Muscle layer of duodenum (tissue), 2 donors: ENCODE results near the gene ACIN1.
A peak's percentile ranks its signal among the peaks of the same experiment; 100 is the strongest.

Source experiments
- H3K27ac ChIP-seq: one replicate; pipeline ENCODE4 v1.7.0; 2013; ENCODE audit warnings: mild to moderate bottlenecking, low read length
- H3K27me3 ChIP-seq: one replicate; pipeline ENCODE4 v1.7.0; 2013; ENCODE audit warnings: low read depth, mild to moderate bottlenecking, control low read depth, low read length
- H3K36me3 ChIP-seq, 2 donors: one replicate each; pipeline ENCODE4 v1.7.0; 2013; ENCODE audit warnings: low read length in 2 of 2, control low read depth in 1 of 2, mild to moderate bottlenecking in 1 of 2; ENCODE audit not compliant: insufficient read depth in 2 of 2, control insufficient read depth in 1 of 2
- H3K4me1 ChIP-seq, 2 donors: one replicate each; pipeline ENCODE4 v1.7.0; 2013; ENCODE audit warnings: low read length in 2 of 2, mild to moderate bottlenecking in 2 of 2, control low read depth in 1 of 2, moderate library complexity in 1 of 2; ENCODE audit not compliant: insufficient read depth in 2 of 2, control insufficient read depth in 1 of 2
- H3K4me3 ChIP-seq, 2 donors: one replicate each; pipeline ENCODE4 v1.7.0; 2013; ENCODE audit warnings: low read length in 2 of 2, low read depth in 1 of 2, mild to moderate bottlenecking in 1 of 2
- H3K9me3 ChIP-seq, 2 donors: one replicate each; pipeline ENCODE4 v1.7.0; 2013; ENCODE audit warnings: low read length in 2 of 2, control low read depth in 1 of 2, mild to moderate bottlenecking in 1 of 2; ENCODE audit not compliant: control insufficient read depth in 1 of 2
- donor health status: healthy.

ACIN1 gene

GRCh38 chr14:23122086-23122485 is 27.1 kb upstream of the ACIN1 start:
- no peaks in the 10 kb centered on the region for H3K9me3 ChIP-seq
- no peaks in the 10 kb centered on the region for H3K27me3 ChIP-seq
- H3K4me1 ChIP-seq = peaks cover 2 to 7% of the 10 kb centered on the region in 2 donors
- no peak overlapping the region for H3K4me3 ChIP-seq
- no peak overlapping the region for H3K27ac ChIP-seq
- no peaks in the 10 kb centered on the region for H3K36me3 ChIP-seq

- Histone ChIP-seq H3K36me3 (no peaks in the 10 kb centered on the region), H3K9me3 (no peaks in the 10 kb centered on the region), H3K27ac (peak overlapping the region; percentile 19), H3K27me3 (no peaks in the 10 kb centered on the region), H3K4me3 (no peak overlapping the region), H3K4me1 (peaks cover 2 to 7% of the 10 kb centered on the region in 2 donors)
These were observed 26.4 kb upstream of the ACIN1 start for GRCh38 chr14:23121361-23121771.

DNA sequence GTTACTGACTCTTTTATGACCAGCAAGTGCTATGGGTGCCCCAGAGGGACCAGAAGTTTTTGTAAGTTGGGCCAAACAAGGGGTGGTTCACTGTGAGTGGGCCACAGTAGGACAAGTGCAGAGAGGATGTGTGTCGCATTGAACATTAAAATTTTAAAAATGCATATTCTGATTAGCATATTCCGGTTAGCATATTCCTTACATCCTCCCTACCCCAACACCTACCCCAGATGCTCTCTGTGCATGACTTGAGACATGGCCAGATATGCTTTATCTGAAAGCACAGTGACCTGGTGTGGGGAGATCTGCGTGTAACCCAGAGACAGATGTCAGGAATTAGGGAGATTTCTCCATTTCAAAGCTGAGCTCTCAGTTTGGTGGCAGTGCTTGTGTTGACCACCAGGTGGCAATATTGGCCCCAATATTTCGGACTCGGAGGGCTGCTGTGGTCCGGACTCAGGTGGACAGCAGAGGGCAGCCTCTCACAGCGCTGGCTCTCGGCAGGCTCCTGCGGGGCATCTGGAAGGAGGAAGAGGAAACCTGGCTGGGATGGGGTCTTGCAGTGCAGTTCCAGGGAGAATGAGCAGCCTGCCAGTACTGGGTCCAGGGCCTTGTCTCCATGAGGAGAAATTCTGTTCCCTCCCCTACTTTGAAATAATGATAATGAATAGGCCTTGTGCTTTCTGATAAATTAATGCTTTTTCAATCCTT is 25.8 kb upstream of the ACIN1 start:
- Histone ChIP-seq H3K27me3 (no peaks in the 10 kb centered on the region), H3K27ac (peak overlapping the region; percentile 19)

GRCh38 chr14:23119363-23120327 is 24.7 kb upstream of the ACIN1 start:
- Histone ChIP-seq H3K27ac (no peak overlapping the region), H3K36me3 (no peaks in the 10 kb centered on the region), H3K4me1 (peaks cover 2 to 7% of the 10 kb centered on the region in 2 donors)

More for the DNA sequence above, 25.8 kb upstream of the ACIN1 start:
- peaks cover 2 to 7% of the 10 kb centered on the region in 2 donors for H3K4me1 ChIP-seq
- no peaks in the 10 kb centered on the region for H3K9me3 ChIP-seq
- H3K4me3 ChIP-seq = no peak overlapping the region
- no peaks in the 10 kb centered on the region for H3K36me3 ChIP-seq

GRCh38 chr14:23118506-23119362 is 23.8 kb upstream of the ACIN1 start, which contains the start of gene CEBPE:
Gene CEBPE, minus strand, starts transcription at chr14:23119255. Its CDS starts 164 bp downstream, at chr14:23119091.
- Histone ChIP-seq H3K9me3 (no peaks in the 10 kb centered on the region), H3K4me1 (peaks cover 2 to 7% of the 10 kb centered on the region in 2 donors), H3K4me3 (no peak within 1 kb of the TSS), H3K27me3 (no peaks in the 10 kb centered on the region), H3K36me3 (no peaks in the 10 kb centered on the region), H3K27ac (no peak within 1 kb of the TSS)

More at GRCh38 chr14:23119363-23120327, 24.7 kb upstream of the ACIN1 start:
- no peaks in the 10 kb centered on the region for H3K9me3 ChIP-seq
- no peaks in the 10 kb centered on the region for H3K27me3 ChIP-seq
- no peak overlapping the region for H3K4me3 ChIP-seq

DNA sequence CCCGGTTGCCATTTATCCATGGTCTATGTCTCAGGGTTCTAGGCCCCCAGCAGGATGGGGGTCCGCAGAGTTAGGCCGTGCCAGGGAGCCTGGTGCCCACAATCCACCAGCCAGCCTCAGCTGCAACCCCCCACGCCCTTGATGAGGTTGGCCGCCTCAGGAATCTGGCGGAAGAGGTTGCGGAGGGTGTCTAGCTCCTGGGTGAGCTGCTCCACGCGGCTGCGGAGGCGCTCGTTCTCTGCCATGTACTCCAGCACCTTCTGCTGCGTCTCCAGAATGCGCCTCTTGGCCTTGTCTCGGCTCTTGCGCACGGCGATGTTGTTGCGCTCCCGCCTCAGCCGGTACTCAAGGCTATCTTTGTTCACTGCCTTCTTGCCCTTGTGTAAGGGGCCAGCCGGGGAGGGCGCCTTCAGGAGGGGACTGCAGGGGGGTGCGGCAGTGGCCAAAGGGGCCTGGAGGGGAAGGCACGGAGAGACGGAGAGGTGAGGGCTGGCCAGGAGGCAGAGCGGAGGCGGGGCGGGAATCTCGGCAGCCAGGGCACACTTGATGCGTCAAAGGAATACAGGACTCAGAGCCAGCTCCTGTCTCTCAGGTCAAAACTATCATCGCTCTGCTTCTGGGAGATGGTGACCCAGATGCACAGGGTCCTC is 22.6 kb upstream of the ACIN1 start:
- peaks cover 2 to 7% of the 10 kb centered on the region in 2 donors for H3K4me1 ChIP-seq
- no peaks in the 10 kb centered on the region for H3K9me3 ChIP-seq
- no peak overlapping the region for H3K27ac ChIP-seq
- H3K27me3 ChIP-seq = no peaks in the 10 kb centered on the region
- no peaks in the 10 kb centered on the region for H3K36me3 ChIP-seq
- H3K4me3 ChIP-seq = no peak overlapping the region

- H3K4me1 ChIP-seq = peaks cover 0 to under 1% of the 10 kb centered on the region in 2 donors
- no peaks in the 10 kb centered on the region for H3K9me3 ChIP-seq
- no peak overlapping the region for H3K27ac ChIP-seq
- no peaks in the 10 kb centered on the region for H3K27me3 ChIP-seq
- no peaks in the 10 kb centered on the region for H3K36me3 ChIP-seq
- no peak overlapping the region for H3K4me3 ChIP-seq
These were observed 21.0 kb upstream of the ACIN1 start for GRCh38 chr14:23115918-23116317.

GRCh38 chr14:23115039-23115731 is 20.2 kb upstream of the ACIN1 start:
- Histone ChIP-seq H3K36me3 (no peaks in the 10 kb centered on the region), H3K27ac (no peak overlapping the region), H3K9me3 (no peaks in the 10 kb centered on the region), H3K4me1 (no peaks in the 10 kb centered on the region), H3K27me3 (no peaks in the 10 kb centered on the region), H3K4me3 (no peak overlapping the region)

- Histone ChIP-seq H3K9me3 (no peaks in the 10 kb centered on the region), H3K4me3 (no peak overlapping the region), H3K27me3 (no peaks in the 10 kb centered on the region), H3K4me1 (no peaks in the 10 kb centered on the region), H3K27ac (no peak overlapping the region), H3K36me3 (no peaks in the 10 kb centered on the region)
These were observed 19.7 kb upstream of the ACIN1 start for GRCh38 chr14:23114669-23115038.

DNA sequence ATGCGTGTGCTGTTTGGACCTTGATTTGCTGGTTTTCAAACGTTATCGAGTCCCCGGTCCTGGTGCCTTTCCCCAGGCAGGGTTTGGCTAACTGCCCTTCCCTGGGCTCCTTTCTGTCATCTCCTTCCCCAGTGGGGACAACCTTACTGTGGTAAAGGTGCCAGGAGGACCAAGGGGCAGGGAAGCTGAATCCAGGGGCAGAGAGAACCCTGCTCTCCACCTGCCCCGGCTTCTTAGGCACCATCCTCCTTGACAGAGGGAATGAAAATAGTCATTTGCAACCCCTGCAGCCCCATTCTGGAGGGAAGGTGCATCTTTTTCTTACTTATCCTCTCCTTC is 19.2 kb upstream of the ACIN1 start:
- Histone ChIP-seq H3K4me1 (no peaks in the 10 kb centered on the region), H3K27ac (no peak overlapping the region), H3K27me3 (no peaks in the 10 kb centered on the region)

More for the DNA sequence above, 19.2 kb upstream of the ACIN1 start:
- Histone ChIP-seq H3K4me3 (no peak overlapping the region), H3K9me3 (no peaks in the 10 kb centered on the region), H3K36me3 (no peaks in the 10 kb centered on the region)
